Dedifferentiated amniotic fluid mesenchymal stem cell (primary cell): ENCODE data around the gene LBH.

Experiments used
- DNase-seq: peaks from one replicate; pipeline ENCODE4 v3.0.0-alpha.2; 2016; ENCODE audit errors: extremely low spot score

LBH gene

DNA sequence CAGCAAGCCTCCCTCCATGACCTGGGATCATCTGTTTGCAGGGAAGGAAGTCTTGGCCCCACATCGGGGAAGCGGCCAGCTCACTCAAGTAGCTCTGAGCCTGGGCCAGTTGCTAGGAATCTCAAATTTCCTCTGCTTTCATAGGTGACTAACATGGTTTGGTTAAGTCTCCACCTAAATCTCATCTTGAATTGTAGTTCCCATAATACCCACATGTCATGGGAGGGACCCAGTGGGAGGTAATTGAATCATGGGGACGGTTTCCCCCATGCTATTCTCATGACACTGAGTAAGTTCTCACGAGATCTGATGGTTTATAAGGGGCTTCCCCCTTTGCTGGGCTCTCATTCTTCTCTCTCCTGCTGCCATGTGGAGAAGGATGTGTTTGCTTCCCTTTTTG is 75.2 kb downstream of the LBH start:
- no peak for DNase-seq

DNA sequence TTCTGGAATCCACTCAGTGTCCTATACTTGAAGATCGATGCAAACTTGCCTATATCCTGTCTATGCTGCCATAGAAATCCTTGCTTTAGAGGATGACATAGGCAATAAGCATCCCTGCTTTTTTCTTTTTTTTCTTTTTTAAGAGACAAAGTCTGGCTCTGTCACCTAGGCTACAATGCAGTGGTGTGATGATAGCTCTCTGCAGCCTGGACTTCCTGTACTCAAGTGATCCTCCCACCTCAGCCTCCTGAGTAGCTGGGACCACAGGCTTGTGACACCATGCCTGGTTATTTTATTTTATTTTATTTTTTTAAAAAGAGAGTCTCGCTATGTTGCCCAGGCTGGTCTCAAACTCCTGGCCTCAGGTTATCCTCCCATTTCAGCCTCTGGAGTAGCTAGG is 76.9 kb downstream of the LBH start:
- DNase-seq, result no peak
